MG63 (cell line): Measurements from ENCODE around the gene PTPRB. TPM values are rescaled to one million over a fixed set of nuclear protein-coding genes. Genes with fewer than 3 reads are reported as not detected.
"Not testable (repeated sequence)": the region's sequence is repeated elsewhere in the genome, so short reads cannot be mapped to it uniquely, and the experiment has no call there.

Experiments
- DNase-seq: peaks from one replicate; pipeline ENCODE4 v3.0.0-alpha.2; 2020
- H3K27me3 ChIP-seq: fragments of 250-450 bp; sonication (Bioruptor Pico); 2 replicates; pipeline ENCODE4 v1.5.1; 2020; ENCODE audit warnings: mild to moderate bottlenecking, moderate library complexity
- H3K36me3 ChIP-seq: fragments of 250-450 bp; sonication (Bioruptor Pico); 2 replicates; pipeline ENCODE4 v1.5.1; 2020; ENCODE audit warnings: mild to moderate bottlenecking, moderate library complexity
- H3K4me3 ChIP-seq: fragments of 250-450 bp; sonication (Bioruptor Pico); 2 replicates; pipeline ENCODE4 v1.5.1; 2020; ENCODE audit warnings: mild to moderate bottlenecking, moderate library complexity
- H3K9me3 ChIP-seq: fragments of 250-450 bp; sonication (Bioruptor Pico); 2 replicates; pipeline ENCODE4 v1.5.1; 2020; ENCODE audit warnings: mild to moderate bottlenecking, moderate library complexity
- total RNA-seq: library from RNA; depleted of rRNA; stranded (reverse); fragments of >200 nt; shearing (Covaris generic); gene quantifications from 2 replicates; pipeline ENCODE4 v1.2.3, GENCODE V29; 2014; ENCODE audit warnings: low replicate concordance

The PTPRB gene
- total RNA-seq, 1 experiment from 2014 or later: 1.1 TPM

GRCh38 chr12:70535896-70536374 is 101.3 kb downstream of the PTPRB start:
- Histone ChIP-seq H3K4me3 (no peak overlapping the region), H3K27me3 (no peaks in the 10 kb centered on the region), H3K36me3 (no peaks in the 10 kb centered on the region), H3K9me3 (no peaks in the 10 kb centered on the region)
- DNase-seq: no peak

- Histone ChIP-seq H3K9me3 (no peaks in the 10 kb centered on the region), H3K4me3 (no peak overlapping the region), H3K36me3 (no peaks in the 10 kb centered on the region), H3K27me3 (no peaks in the 10 kb centered on the region)
- DNase-seq: no peak
Measured at GRCh38 chr12:70534466-70534865, 102.8 kb downstream of the PTPRB start.

GRCh38 chr12:70529647-70530046 is 107.6 kb downstream of the PTPRB start:
- no peak for DNase-seq
- no peaks in the 10 kb centered on the region for H3K36me3 ChIP-seq
- H3K27me3 ChIP-seq: no peaks in the 10 kb centered on the region
- H3K4me3 ChIP-seq: no peak overlapping the region
- H3K9me3 ChIP-seq: no peaks in the 10 kb centered on the region

GRCh38 chr12:70520847-70521246 is 116.4 kb downstream of the PTPRB start:
- no peaks in the 10 kb centered on the region for H3K36me3 ChIP-seq
- DNase-seq: no peak
- H3K27me3 ChIP-seq: no peaks in the 10 kb centered on the region; the same call in 1 of the 2 replicates
- no peaks in the 10 kb centered on the region for H3K9me3 ChIP-seq
- H3K4me3 ChIP-seq: no peak overlapping the region

- DNase-seq: no peak
- Histone ChIP-seq H3K36me3 (no peaks in the 10 kb centered on the region), H3K4me3 (no peak overlapping the region)
Measured at GRCh38 chr12:70513426-70513825, 123.8 kb downstream of the PTPRB start.

GRCh38 chr12:70508178-70508577 is 129.1 kb downstream of the PTPRB start:
- Histone ChIP-seq H3K9me3 (0 out of 2 replicates have a peak, but pooled peaks cover 4% of the 10 kb centered on the region), H3K36me3 (no peaks in the 10 kb centered on the region), H3K4me3 (no peak overlapping the region), H3K27me3 (no peaks in the 10 kb centered on the region)
- DNase-seq: no peak

More at GRCh38 chr12:70513426-70513825, 123.8 kb downstream of the PTPRB start:
- H3K9me3 ChIP-seq: 0 out of 2 replicates have a peak, but pooled peaks cover 4% of the 10 kb centered on the region
- H3K27me3 ChIP-seq: no peaks in the 10 kb centered on the region; the same call in 1 of the 2 replicates

GRCh38 chr12:70507442-70507841 is 129.8 kb downstream of the PTPRB start:
- Histone ChIP-seq H3K27me3 (no peaks in the 10 kb centered on the region), H3K36me3 (no peaks in the 10 kb centered on the region), H3K4me3 (no peak overlapping the region), H3K9me3 (0 out of 2 replicates have a peak, but pooled peaks cover 4% of the 10 kb centered on the region)
- no peak for DNase-seq

GRCh38 chr12:70497508-70497907 is 139.7 kb downstream of the PTPRB start:
- DNase-seq: no peak
- Histone ChIP-seq H3K9me3 (no peaks in the 10 kb centered on the region), H3K27me3 (no peaks in the 10 kb centered on the region), H3K4me3 (no peak overlapping the region), H3K36me3 (no peaks in the 10 kb centered on the region)

GRCh38 chr12:70492904-70493303 is 144.3 kb downstream of the PTPRB start:
- H3K9me3 ChIP-seq, H3K4me3 ChIP-seq: not testable (repeated sequence)

GRCh38 chr12:70490928-70491327 is 146.3 kb downstream of the PTPRB start:
- H3K9me3 ChIP-seq, H3K4me3 ChIP-seq, DNase-seq, H3K27me3 ChIP-seq, H3K36me3 ChIP-seq: not testable (repeated sequence)

More at GRCh38 chr12:70492904-70493303, 144.3 kb downstream of the PTPRB start:
- H3K27me3 ChIP-seq, DNase-seq, H3K36me3 ChIP-seq: not testable (repeated sequence)

GRCh38 chr12:70487440-70487839 is 149.8 kb downstream of the PTPRB start:
- no peaks in the 10 kb centered on the region for H3K27me3 ChIP-seq
- H3K9me3 ChIP-seq: peaks cover 3% of the 10 kb centered on the region; the same call in 1 of the 2 replicates
- no peak overlapping the region for H3K4me3 ChIP-seq
- H3K36me3 ChIP-seq: no peaks in the 10 kb centered on the region
- DNase-seq: no peak

GRCh38 chr12:70486588-70486987 is 150.6 kb downstream of the PTPRB start:
- DNase-seq: no peak
- H3K27me3 ChIP-seq: no peaks in the 10 kb centered on the region
- H3K36me3 ChIP-seq: no peaks in the 10 kb centered on the region
- H3K4me3 ChIP-seq: no peak overlapping the region
- peaks cover 3% of the 10 kb centered on the region; the same call in 1 of the 2 replicates for H3K9me3 ChIP-seq

GRCh38 chr12:70485704-70486103 is 151.5 kb downstream of the PTPRB start:
- Histone ChIP-seq H3K9me3 (peaks cover 3% of the 10 kb centered on the region; the same call in 1 of the 2 replicates), H3K4me3 (no peak overlapping the region), H3K27me3 (no peaks in the 10 kb centered on the region), H3K36me3 (no peaks in the 10 kb centered on the region)
- no peak for DNase-seq

- Histone ChIP-seq H3K36me3 (no peaks in the 10 kb centered on the region), H3K9me3 (peaks cover 2% of the 10 kb centered on the region; the same call in 1 of the 2 replicates), H3K4me3 (no peak overlapping the region), H3K27me3 (no peaks in the 10 kb centered on the region)
- no peak for DNase-seq
Measured at GRCh38 chr12:70484464-70484863, 152.8 kb downstream of the PTPRB start.

GRCh38 chr12:70482764-70483163 is 154.5 kb downstream of the PTPRB start:
- Histone ChIP-seq H3K9me3 (no peaks in the 10 kb centered on the region), H3K27me3 (no peaks in the 10 kb centered on the region), H3K4me3 (no peak overlapping the region), H3K36me3 (no peaks in the 10 kb centered on the region)
- DNase-seq: no peak

- H3K4me3 ChIP-seq: no peak overlapping the region
- no peak for DNase-seq
- peaks cover 5% of the 10 kb centered on the region; the same call in 1 of the 2 replicates for H3K27me3 ChIP-seq
- H3K36me3 ChIP-seq: no peaks in the 10 kb centered on the region
- H3K9me3 ChIP-seq: no peaks in the 10 kb centered on the region; the same call in 1 of the 2 replicates
Measured at GRCh38 chr12:70469221-70469820, 167.9 kb downstream of the PTPRB start.

- DNase-seq: no peak
- Histone ChIP-seq H3K4me3 (no peak overlapping the region), H3K36me3 (no peaks in the 10 kb centered on the region), H3K27me3 (peaks cover 5% of the 10 kb centered on the region; the same call in 1 of the 2 replicates), H3K9me3 (peaks cover 3% of the 10 kb centered on the region; the same call in 1 of the 2 replicates)
Measured at GRCh38 chr12:70468741-70469140, 168.5 kb downstream of the PTPRB start.
